GM11168 (cell line): Measurements from ENCODE around the gene TMX3.

ENCODE experiments used
- in situ Hi-C: fragments of 300-500 bp; cut with MboI; formaldehyde crosslinking; loops from one replicate; pipeline ENCODE4 v1.12.0; 2022; ENCODE audit warnings: low sequenced_read_pairs; ENCODE audit not compliant: unreplicated experiment

The TMX3 gene

GRCh38 chr18:68714366-68714711 lies 569 bp downstream of the TMX3 start:
- in situ Hi-C loops = no loop called here

GRCh38 chr18:68713796-68714195 lies 1.1 kb downstream of the TMX3 start:
- in situ Hi-C loops = no loop called here

- in situ Hi-C loops = no loop called here
These were observed 1.8 kb downstream of the TMX3 start for GRCh38 chr18:68713131-68713530.

- in situ Hi-C loops = no loop called here
These were observed 7.3 kb downstream of the TMX3 start for GRCh38 chr18:68707646-68708045.

GRCh38 chr18:68705119-68705518 lies 9.8 kb downstream of the TMX3 start:
- in situ Hi-C loops = no loop called here

GRCh38 chr18:68703326-68703725 lies 11.6 kb downstream of the TMX3 start:
- in situ Hi-C loops = no loop called here

- in situ Hi-C loops = no loop called here
These were observed 13.6 kb downstream of the TMX3 start for GRCh38 chr18:68701353-68701752.

- in situ Hi-C loops = no loop called here
These were observed 15.9 kb downstream of the TMX3 start for GRCh38 chr18:68699043-68699442.

- in situ Hi-C loops = no loop called here
These were observed 18.0 kb downstream of the TMX3 start for GRCh38 chr18:68696937-68697336.

GRCh38 chr18:68694316-68694715 lies 20.6 kb downstream of the TMX3 start:
- in situ Hi-C loops = no loop called here

- in situ Hi-C loops = no loop called here
These were observed 21.7 kb downstream of the TMX3 start for GRCh38 chr18:68693091-68693815.

GRCh38 chr18:68679528-68679927 lies 35.4 kb downstream of the TMX3 start:
- in situ Hi-C loops = no loop called here

GRCh38 chr18:68676913-68677312 lies 38.0 kb downstream of the TMX3 start:
- in situ Hi-C loops = no loop called here

- in situ Hi-C loops = loop anchor here (25.0 kb wide), 1 partner anchor 1455 kb away; no protein-coding TSS in a partner anchor
These were observed 47.8 kb downstream of the TMX3 start for GRCh38 chr18:68667121-68667520.

- in situ Hi-C loops = loop anchor here (25.0 kb wide), 1 partner anchor 1454 kb away; no protein-coding TSS in a partner anchor
These were observed 48.5 kb downstream of the TMX3 start for GRCh38 chr18:68666381-68666780.

GRCh38 chr18:68665628-68666027 lies 49.3 kb downstream of the TMX3 start:
- in situ Hi-C loops = loop anchor here (25.0 kb wide), 1 partner anchor 1453 kb away; no protein-coding TSS in a partner anchor

- in situ Hi-C loops = loop anchor here (25.0 kb wide), 1 partner anchor 1450 kb away; no protein-coding TSS in a partner anchor
These were observed 52.2 kb downstream of the TMX3 start for GRCh38 chr18:68662754-68663153.

- in situ Hi-C loops = loop anchor here (25.0 kb wide), 1 partner anchor 1448 kb away; no protein-coding TSS in a partner anchor
These were observed 54.3 kb downstream of the TMX3 start for GRCh38 chr18:68660354-68661183.

GRCh38 chr18:68648191-68648590 lies 66.7 kb downstream of the TMX3 start:
- in situ Hi-C loops = no loop called here

GRCh38 chr18:68642003-68642402 lies 72.9 kb downstream of the TMX3 start:
- in situ Hi-C loops = no loop called here

GRCh38 chr18:68640861-68641260 lies 74.0 kb downstream of the TMX3 start:
- in situ Hi-C loops = no loop called here
